NB4 (cell line): Measurements from ENCODE around the gene UNC45A.

ENCODE experiments used
- DNase-seq: peaks from one replicate; pipeline ENCODE4 v3.0.0; 2010; ENCODE audit warnings: low read depth
- H3K4me3 ChIP-seq: one replicate; pipeline ENCODE4 v1.5.1; 2011; ENCODE audit warnings: mild to moderate bottlenecking, low read depth, low read length, moderate library complexity
- MYC ChIP-seq: IDR thresholded peaks from 2 replicates; pipeline ENCODE4 v1.6.1; 2011; ENCODE audit warnings: low read depth, low read length
- POLR2A ChIP-seq: IDR thresholded peaks from 2 replicates; pipeline ENCODE4 v1.6.1; 2011; ENCODE audit warnings: mild to moderate bottlenecking; ENCODE audit not compliant: insufficient read length; ENCODE audit errors: extremely low read depth
- TF ChIP-seq, protein P1 (sequence below): IDR thresholded peaks from one replicate; pipeline ENCODE4 v1.5.1; 2012; ENCODE audit warnings: low read depth, low read length
- TF ChIP-seq, protein P2 (sequence below): IDR thresholded peaks from 2 replicates; pipeline ENCODE4 v1.6.1; 2011; ENCODE audit warnings: low read depth, low read length

Gene UNC45A

GRCh38 chr15:90966262-90966661 is 31.2 kb downstream of the UNC45A start:
- TF ChIP-seq MYC: no peak
- TF ChIP-seq, protein P1, sequence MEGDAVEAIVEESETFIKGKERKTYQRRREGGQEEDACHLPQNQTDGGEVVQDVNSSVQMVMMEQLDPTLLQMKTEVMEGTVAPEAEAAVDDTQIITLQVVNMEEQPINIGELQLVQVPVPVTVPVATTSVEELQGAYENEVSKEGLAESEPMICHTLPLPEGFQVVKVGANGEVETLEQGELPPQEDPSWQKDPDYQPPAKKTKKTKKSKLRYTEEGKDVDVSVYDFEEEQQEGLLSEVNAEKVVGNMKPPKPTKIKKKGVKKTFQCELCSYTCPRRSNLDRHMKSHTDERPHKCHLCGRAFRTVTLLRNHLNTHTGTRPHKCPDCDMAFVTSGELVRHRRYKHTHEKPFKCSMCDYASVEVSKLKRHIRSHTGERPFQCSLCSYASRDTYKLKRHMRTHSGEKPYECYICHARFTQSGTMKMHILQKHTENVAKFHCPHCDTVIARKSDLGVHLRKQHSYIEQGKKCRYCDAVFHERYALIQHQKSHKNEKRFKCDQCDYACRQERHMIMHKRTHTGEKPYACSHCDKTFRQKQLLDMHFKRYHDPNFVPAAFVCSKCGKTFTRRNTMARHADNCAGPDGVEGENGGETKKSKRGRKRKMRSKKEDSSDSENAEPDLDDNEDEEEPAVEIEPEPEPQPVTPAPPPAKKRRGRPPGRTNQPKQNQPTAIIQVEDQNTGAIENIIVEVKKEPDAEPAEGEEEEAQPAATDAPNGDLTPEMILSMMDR: no peak
- no peak for TF ChIP-seq POLR2A
- no peak for DNase-seq
- H3K4me3 ChIP-seq: no peak overlapping the region

GRCh38 chr15:90967206-90967605 is 32.1 kb downstream of the UNC45A start:
- TF ChIP-seq MYC (no peak), POLR2A (no peak)
- TF ChIP-seq, protein P1: no peak
- TF ChIP-seq, protein P2, sequence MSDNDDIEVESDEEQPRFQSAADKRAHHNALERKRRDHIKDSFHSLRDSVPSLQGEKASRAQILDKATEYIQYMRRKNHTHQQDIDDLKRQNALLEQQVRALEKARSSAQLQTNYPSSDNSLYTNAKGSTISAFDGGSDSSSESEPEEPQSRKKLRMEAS: no peak
- DNase-seq: no peak
- no peak overlapping the region for H3K4me3 ChIP-seq

DNA sequence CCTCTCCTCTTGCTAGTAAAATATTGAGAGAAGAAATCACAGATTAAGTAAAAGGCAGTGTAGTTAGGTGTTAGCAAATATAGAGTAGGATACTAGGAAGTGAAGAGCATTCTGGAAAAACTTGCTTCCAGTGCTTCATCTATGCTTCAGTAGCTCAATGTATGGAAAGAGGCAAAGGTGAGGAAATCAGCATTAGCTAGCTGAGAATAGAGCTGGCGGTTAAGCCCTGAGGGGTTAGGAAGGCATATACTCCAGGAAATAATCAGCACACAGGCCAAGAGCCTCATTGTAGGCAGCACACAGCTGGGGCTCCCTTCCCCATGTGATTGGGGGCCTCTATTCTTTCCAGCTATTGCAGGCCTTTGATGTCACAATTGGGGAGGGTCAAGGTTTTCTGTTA is 33.3 kb downstream of the UNC45A start:
- TF ChIP-seq POLR2A (no peak), MYC (no peak)
- TF ChIP-seq, protein P2: no peak
- TF ChIP-seq, protein P1: no peak
- DNase-seq: no peak
- no peak overlapping the region for H3K4me3 ChIP-seq

DNA sequence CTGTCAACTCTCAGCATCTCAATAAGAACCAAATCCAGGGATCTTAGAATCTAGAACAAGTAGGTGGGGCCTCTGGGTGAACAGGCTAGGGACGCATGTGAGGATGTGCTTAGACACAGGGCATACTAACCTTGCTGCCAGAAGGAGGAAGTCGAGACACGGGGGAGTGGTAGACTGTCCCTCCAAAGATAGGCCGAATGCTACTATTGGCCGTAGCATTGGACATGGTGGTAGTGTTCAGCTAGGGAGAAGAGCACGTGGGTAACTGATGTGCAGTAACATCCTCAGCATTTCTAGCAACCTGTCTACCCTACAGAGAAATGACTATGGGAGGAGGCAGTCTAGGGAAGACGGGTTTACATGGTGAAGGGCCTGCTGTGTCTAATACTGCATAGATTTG is 35.2 kb downstream of the UNC45A start:
- DNase-seq: peak; percentile 81
- no peak overlapping the region for H3K4me3 ChIP-seq
- TF ChIP-seq, protein P2: peak; percentile 96
- TF ChIP-seq MYC: peak; percentile 78
- TF ChIP-seq, protein P1: no peak
- no peak for TF ChIP-seq POLR2A

DNA sequence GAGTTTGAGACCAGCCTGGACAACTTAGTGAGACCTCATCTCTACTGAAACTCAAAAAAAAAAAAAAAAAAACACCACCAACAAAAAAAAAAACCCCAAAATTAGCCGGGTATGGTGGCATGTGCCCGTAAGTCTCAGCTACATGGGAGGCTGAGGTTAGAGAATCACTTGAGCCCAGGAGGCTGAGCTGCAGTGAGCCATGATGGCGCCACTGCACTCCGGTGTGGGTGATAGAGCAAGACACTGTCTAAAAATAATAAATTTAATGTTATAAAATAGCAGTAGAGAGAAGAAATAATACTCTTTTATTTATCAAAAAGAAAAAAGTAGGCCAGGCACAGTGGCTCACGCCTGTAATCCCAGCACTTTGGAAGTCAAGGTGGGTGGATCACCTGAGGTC is 37.0 kb downstream of the UNC45A start:
- no peak overlapping the region for H3K4me3 ChIP-seq
- no peak for DNase-seq
- TF ChIP-seq MYC (no peak), POLR2A (no peak)
- TF ChIP-seq, protein P1: no peak

- DNase-seq: no peak
- no peak for TF ChIP-seq MYC
- TF ChIP-seq, protein P1: no peak
- no peak overlapping the region for H3K4me3 ChIP-seq
Observed at GRCh38 chr15:90974216-90974615, 39.1 kb downstream of the UNC45A start.
